ENCODE results near the gene SLC4A4. TPM values are rescaled to one million over a fixed set of nuclear protein-coding genes. Genes with fewer than 3 reads are reported as not detected.

The SLC4A4 gene
- total and polyA plus RNA-seq, 4 donors = 3.0 to 36.7 (median 8.2) TPM

- Histone ChIP-seq H3K4me3 (ENCODE audit: low read depth in 1 of 3, low read length in 3 of 3) (no peak overlapping the region), H3K27me3 (ENCODE audit: control insufficient read depth in 4 of 4, insufficient read depth in 4 of 4, low read length in 3 of 4) (no peaks in the 10 kb centered on the region), H3K27ac (ENCODE audit: low read depth in 1 of 2, low read length in 2 of 2) (no peak overlapping the region), H3K9me3 (ENCODE audit: control insufficient read depth in 4 of 4, low read length in 3 of 4) (no peaks in the 10 kb centered on the region), H3K36me3 (ENCODE audit: control insufficient read depth in 4 of 4, insufficient read depth in 3 of 4, low read depth in 1 of 4, low read length in 3 of 4) (peaks cover 0 to 7% (median 0%) of the 10 kb centered on the region in 4 donors), H3K4me1 (ENCODE audit: control insufficient read depth in 4 of 4, insufficient read depth in 4 of 4, low read length in 3 of 4) (peaks cover 0 to 2% (median 0%) of the 10 kb centered on the region in 4 donors), H3K9ac (ENCODE audit: low read depth in 1 of 2, low read length in 2 of 2) (no peak overlapping the region)
- no peak for DNase-seq (ENCODE audit: low spot score)
- TF ChIP-seq HNF4A (conservative IDR thresholded peaks at IDR 0.05) (no peak), JUND (IDR thresholded peaks at IDR 0.05) (no peak), FOXA2 (IDR thresholded peaks at IDR 0.05) (no peak), HNF4G (IDR thresholded peaks at IDR 0.05) (no peak), YY1 (IDR thresholded peaks at IDR 0.05) (no peak), REST (IDR thresholded peaks at IDR 0.05) (no peak), NR2F2 (IDR thresholded peaks at IDR 0.05) (peak; percentile 20), CTCF (IDR thresholded peaks at IDR 0.05; ENCODE audit: low read depth, low read length, missing input control) (no peak)
- 88% methylated on average over 2 of the region's 2 CpGs for WGBS
Measured at GRCh38 chr4:71538528-71538927, 199.7 kb downstream of the SLC4A4 start.

GRCh38 chr4:71540749-71541269 lies 202.0 kb downstream of the SLC4A4 start:
- no peak for TF ChIP-seq NR2F2 (IDR thresholded peaks at IDR 0.05)
- peak in 1 of 2 donors; percentile 54 for TF ChIP-seq RAD21 (IDR thresholded peaks at IDR 0.05)
- peak; percentile 34 to 62 for TF ChIP-seq HNF4A (conservative IDR thresholded peaks at IDR 0.05)
- TF ChIP-seq ATF3 (IDR thresholded peaks at IDR 0.05) = no peak
- TF ChIP-seq FOXA2 (IDR thresholded peaks at IDR 0.05) = no peak
- TF ChIP-seq JUND (IDR thresholded peaks at IDR 0.05) = peak in 1 of 2 donors; percentile 18
- peak in 1 of 2 donors; percentile 30 for TF ChIP-seq RXRA (IDR thresholded peaks at IDR 0.05)
- Histone ChIP-seq H3K4me3 (ENCODE audit: low read depth in 1 of 3, low read length in 3 of 3) (no peak overlapping the region), H3K9ac (ENCODE audit: low read depth in 1 of 2, low read length in 2 of 2) (no peak overlapping the region), H3K4me1 (ENCODE audit: control insufficient read depth in 4 of 4, insufficient read depth in 4 of 4, low read length in 3 of 4) (peaks cover 0 to 2% (median 0%) of the 10 kb centered on the region in 4 donors), H3K27me3 (ENCODE audit: control insufficient read depth in 4 of 4, insufficient read depth in 4 of 4, low read length in 3 of 4) (no peaks in the 10 kb centered on the region), H3K27ac (ENCODE audit: low read depth in 1 of 2, low read length in 2 of 2) (no peak overlapping the region), H3K36me3 (ENCODE audit: control insufficient read depth in 4 of 4, insufficient read depth in 3 of 4, low read depth in 1 of 4, low read length in 3 of 4) (peaks cover 0 to under 1% (median 0%) of the 10 kb centered on the region in 4 donors), H3K9me3 (ENCODE audit: control insufficient read depth in 4 of 4, low read length in 3 of 4) (no peaks in the 10 kb centered on the region)
- no peak for DNase-seq (ENCODE audit: low spot score)
- 71% methylated on average over 4 of the region's 4 CpGs for WGBS

GRCh38 chr4:71541541-71541940 lies 202.7 kb downstream of the SLC4A4 start:
- no peaks in the 10 kb centered on the region for H3K9me3 ChIP-seq (ENCODE audit: control insufficient read depth in 4 of 4, low read length in 3 of 4)
- DNase-seq (ENCODE audit: low spot score) = no peak
- no peaks in the 10 kb centered on the region for H3K27me3 ChIP-seq (ENCODE audit: control insufficient read depth in 4 of 4, insufficient read depth in 4 of 4, low read length in 3 of 4)
- no peak overlapping the region for H3K27ac ChIP-seq (ENCODE audit: low read depth in 1 of 2, low read length in 2 of 2)
- H3K4me3 ChIP-seq (ENCODE audit: low read depth in 1 of 3, low read length in 3 of 3) = no peak overlapping the region
- 97% methylated on average over 2 of the region's 2 CpGs for WGBS
- no peak overlapping the region for H3K9ac ChIP-seq (ENCODE audit: low read depth in 1 of 2, low read length in 2 of 2)
- H3K36me3 ChIP-seq (ENCODE audit: control insufficient read depth in 4 of 4, insufficient read depth in 3 of 4, low read depth in 1 of 4, low read length in 3 of 4) = peaks cover 0 to 3% (median 2%) of the 10 kb centered on the region in 4 donors
- TF ChIP-seq FOXA1 (IDR thresholded peaks at IDR 0.05) (no peak), HNF4A (conservative IDR thresholded peaks at IDR 0.05) (no peak), FOXA2 (IDR thresholded peaks at IDR 0.05) (no peak), JUND (IDR thresholded peaks at IDR 0.05) (no peak), NR2F2 (IDR thresholded peaks at IDR 0.05) (no peak), GABPA (IDR thresholded peaks at IDR 0.05 in 1 of 2, conservative IDR thresholded peaks at IDR 0.05 in 1 of 2) (no peak), EGR1 (IDR thresholded peaks at IDR 0.05; ENCODE audit: low read depth in 2 of 2) (no peak), RAD21 (IDR thresholded peaks at IDR 0.05) (no peak), SP1 (IDR thresholded peaks at IDR 0.05) (no peak), ZBTB33 (IDR thresholded peaks at IDR 0.05) (no peak), CTCF (IDR thresholded peaks at IDR 0.05; ENCODE audit: low read depth, low read length, missing input control) (no peak), HNF4G (IDR thresholded peaks at IDR 0.05) (no peak)
- H3K4me1 ChIP-seq (ENCODE audit: control insufficient read depth in 4 of 4, insufficient read depth in 4 of 4, low read length in 3 of 4) = peaks cover 0 to 2% (median 0%) of the 10 kb centered on the region in 4 donors

Measured in liver (tissue), 9 donors.